Fibroblast of skin of left quadriceps (primary cell): Measurements from ENCODE around the gene SLC9A7.

Source experiments
- DNase-seq, 2 experiments: peaks; one replicate each; pipeline ENCODE4 v3.0.0-alpha.2; 2013; ENCODE audit warnings: low read depth in 2 of 2

The SLC9A7 gene

DNA sequence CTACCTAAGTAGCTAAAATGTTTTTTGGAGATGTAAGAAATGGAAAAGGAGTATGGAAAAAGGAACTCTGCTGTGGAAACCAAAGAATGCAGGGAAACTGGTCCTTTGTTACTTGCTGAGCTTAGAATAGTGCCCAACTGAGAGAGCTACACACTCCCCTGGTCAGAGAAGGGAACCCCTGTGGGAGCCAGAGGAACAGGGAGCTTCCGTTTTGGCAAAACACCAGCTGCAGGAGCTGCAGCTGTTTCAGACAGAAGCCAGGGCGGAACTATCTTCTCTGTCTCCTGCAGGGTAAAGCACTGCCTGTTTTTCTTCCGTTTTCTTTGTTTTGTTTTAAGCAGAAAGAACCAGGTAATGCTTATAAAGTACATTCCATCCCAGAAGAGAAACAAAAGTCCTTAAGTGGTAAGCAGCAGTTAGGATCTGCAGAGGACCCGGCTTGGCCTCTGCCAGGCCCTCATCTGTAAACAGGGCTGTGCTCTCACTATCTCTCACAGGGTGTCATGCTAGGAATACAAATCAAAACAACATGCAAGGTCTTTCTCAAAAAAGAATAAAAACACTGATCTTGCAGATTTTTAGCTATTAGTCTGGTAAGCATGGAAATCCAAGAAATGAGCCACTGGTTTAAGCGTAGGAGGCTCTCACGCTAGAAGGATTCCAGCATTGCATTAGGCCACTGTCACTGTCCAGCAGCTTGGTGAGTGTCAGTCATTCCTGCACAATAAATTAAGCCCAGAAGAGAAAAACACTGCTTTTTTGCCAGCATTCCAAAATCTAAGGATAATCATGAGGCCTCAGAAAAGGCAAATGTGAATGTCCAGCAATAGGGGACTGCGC, 109.3 kb downstream of the SLC9A7 start:
- DNase-seq, result no peak

DNA sequence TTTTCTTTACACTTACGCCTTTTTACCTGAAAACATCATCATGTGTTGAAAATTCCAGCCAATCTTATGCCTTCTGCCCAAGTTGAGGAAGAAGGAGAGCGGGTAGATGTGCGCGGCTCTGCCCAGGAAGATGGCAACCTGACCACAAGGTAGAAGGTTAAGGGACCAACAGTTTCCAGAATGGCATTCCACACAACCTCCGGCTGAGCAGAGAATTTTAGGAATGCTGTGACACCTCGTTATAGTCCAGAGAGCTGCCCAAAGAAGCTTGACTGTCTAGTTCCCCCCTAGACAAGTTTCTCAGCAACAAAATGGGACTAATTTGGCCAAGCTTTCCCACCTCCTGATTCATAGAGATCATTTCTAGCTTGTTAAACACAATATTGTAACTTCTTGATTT, 110.3 kb downstream of the SLC9A7 start:
- no peak for DNase-seq

DNA sequence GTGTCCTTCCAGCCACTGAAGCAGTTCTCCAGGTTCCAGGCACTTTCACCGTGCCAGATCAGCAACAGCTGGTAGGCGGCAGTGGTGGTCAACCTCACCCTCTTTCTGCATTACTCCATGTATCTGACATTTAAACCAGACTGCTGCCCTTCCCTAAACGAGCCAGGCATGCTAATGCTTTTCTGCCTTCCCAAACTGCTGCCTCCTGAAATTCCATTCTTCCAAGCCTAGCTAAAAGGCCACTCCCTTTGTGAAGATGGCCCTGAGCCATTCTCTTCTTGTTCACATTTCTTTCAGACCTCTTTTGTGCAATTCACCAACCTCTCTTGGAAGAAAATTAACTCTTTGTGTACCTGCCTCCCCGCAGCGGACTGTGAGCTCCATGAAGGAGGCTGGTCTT, 111.7 kb downstream of the SLC9A7 start:
- no peak for DNase-seq

DNA sequence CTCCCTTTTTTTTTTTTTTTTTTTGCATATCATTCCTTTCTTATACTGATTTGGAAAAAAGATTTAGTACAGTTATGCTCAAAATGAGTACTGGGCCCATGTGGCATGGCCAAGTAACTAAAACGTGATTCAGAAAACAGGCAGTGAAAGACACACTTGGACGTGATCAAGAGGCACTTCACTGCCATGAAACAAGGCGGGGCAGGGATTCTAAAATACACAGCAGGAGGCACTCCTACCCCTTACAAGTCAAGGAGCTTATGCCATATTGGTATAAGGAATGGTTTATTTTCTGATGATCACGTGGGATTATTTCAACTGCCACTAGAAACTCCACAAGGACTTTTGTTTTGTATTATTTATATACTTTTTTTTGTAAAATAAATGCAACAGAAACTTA, 113.3 kb downstream of the SLC9A7 start:
- no peak for DNase-seq

DNA sequence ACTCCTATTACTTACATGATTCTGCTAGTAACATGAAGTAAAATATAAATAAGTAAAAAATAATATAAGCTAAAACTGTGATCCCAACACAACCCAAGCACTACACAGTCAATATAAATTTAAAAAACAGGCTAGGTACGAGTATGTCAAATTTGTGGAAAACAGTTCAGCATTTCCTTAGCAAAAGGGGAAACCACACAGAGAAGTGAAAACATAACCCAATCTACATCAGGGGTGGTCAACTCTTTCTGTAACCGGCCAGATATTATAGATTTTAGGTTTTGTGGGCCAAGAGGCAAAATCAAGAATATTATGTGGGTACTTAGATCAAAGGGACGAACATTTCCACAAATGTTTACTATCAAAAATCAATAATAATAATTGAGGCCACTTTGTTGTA, 115.3 kb downstream of the SLC9A7 start:
- no peak for DNase-seq

DNA sequence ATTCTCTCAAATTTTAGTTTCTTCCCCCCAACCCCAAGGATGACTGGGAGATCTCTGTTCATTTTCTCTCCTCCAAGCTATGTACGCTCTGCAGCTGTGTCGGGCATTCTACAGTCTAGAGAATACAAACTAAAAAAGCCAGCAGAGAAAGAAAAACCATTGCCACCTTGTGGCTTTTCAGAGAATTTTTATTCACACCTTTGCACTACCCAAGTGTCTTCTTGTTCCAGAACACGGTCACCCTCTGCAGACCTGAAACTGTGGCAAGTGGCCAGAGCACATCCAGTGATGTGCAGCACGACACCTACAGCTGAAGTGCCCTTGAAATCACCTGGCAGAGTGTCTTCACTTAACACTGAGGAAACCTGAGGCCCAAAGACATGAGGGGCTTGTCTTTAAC, 116.8 kb downstream of the SLC9A7 start:
- no peak for DNase-seq

DNA sequence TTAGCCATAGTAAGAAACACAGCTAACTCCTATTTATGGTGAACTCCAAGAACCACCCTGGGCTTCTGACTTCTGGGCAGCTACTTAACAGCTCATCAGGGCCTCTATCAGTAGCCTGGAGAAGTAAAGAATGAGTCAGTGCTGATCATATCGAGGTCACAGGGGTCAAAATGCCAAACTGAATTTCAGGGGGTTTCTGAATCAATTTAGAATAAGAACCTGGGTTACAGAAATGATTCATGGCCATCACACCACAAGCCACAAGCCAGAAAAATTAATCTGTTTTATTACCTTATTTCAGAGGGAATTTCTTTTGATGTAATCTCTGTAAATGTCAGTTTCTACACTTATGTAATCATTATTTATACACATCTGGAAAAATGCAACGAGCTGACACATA, 121.0 kb downstream of the SLC9A7 start:
- DNase-seq, result no peak

DNA sequence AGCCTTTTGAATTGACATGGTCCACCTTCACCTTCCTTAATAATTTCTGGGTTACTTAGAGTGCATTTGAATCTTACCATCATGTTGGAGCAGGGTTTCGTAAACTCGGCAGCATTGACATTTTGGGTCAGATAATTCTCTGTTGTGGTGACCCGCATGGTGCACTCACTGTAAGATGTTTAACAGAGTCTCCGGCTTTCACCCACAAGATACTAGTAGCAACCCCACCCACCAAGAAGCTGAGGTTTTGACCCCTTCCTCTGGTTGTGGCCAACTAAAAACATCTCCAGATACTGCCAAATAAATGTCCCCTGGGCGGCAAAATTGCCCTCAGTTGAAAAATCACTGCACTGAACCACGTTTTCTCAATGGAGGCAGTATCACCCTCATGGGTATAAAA, 122.7 kb downstream of the SLC9A7 start:
- DNase-seq, result no peak

DNA sequence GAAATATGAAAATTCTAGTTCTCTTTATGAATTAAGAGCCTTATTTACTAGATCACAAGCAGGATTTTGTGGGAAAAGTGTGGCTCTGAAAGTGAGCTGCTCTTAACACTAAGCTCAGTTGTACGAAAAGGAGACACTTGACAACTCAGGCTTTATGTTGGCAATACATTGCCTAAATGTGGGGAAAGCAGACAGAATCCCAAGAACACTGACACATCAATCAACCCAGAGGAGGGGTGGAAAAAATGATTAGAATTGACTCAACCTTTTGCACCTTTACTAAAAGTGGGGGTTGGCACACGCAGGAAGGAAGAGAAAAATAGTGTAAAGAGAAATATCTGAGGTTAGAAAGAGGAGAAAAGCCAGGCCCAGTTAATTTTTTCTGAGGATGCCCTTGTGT, 123.7 kb downstream of the SLC9A7 start:
- DNase-seq, result no peak

DNA sequence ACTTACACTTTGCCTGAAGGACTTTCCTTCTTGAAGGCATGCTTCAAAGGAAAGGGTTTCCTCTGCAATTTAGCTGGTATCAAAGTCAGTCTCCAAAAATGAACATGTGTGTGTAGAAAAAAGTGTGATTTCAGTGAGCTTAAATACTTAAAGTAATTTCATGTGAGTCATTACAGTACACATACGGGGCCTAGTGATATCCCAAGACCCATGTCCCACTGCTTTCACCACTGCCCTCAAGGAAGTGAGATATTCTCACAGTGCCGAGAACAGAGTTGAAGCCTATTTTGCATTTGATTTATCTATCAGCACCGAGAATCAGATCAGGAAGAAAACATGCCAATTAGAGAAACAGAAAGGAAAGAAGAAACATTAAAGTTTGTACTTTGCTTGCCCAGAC, 124.3 kb downstream of the SLC9A7 start:
- DNase-seq, result no peak

DNA sequence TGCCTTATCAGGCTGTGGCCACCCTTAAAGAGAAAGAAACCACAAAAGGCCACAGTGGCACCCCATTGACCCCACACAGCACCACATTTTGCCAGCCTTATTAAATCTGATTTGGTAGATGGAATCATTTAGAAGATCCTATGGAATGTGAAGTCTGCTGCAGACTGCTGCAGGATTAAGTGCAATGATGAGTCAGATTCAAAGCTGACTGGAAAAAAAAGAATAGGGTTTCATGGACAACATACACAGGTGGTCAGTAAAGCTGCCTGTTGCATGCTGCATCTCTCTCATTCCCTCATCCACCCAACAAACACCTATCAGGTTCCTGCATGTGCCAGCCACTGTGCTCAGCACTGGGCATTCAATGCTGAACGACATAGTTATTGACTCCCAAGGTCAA, 128.8 kb downstream of the SLC9A7 start:
- no peak for DNase-seq

DNA sequence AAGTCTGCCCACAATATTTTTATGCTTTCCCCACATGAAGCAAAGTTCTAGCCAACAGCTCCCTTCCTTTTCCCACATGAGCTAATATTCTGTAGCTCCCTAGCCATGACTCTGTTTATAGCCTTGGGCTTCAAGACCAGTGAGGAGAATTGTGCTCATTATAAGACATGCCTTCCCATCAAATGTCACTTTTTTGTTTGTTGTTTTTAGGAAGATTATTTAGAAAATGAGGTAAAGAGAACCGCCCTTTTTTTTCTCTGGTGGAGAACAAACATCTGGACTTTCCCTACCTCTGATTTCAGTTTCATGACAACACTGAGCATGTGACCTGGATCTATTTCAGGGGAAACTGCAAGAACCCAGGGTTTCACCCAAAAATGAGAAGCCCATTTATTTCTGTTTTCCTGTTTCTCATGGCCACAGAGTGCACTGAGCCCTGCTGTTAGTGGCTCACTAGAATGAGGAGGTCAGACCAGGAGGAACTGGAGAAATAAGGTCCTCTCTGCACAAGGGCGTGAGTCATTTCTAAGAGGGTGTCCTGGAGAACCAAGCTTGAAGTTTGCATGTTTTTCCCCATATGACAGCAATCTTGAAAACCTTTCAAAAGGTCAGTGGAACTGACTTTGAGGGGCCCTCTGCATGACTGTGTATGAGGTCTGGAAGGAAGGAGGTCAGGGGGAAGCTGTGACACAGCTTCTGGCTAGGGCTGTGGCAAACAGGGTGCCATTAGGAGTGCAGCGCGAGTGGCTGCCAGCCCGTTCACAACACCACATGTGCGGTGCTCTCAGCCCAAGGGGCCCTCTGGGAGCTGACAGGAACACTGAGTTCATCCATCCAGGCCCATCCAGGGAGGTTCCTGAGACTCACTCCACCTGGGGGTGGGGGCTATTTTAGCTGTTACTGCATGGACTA, 130.2 kb downstream of the SLC9A7 start:
- DNase-seq, result no peak

DNA sequence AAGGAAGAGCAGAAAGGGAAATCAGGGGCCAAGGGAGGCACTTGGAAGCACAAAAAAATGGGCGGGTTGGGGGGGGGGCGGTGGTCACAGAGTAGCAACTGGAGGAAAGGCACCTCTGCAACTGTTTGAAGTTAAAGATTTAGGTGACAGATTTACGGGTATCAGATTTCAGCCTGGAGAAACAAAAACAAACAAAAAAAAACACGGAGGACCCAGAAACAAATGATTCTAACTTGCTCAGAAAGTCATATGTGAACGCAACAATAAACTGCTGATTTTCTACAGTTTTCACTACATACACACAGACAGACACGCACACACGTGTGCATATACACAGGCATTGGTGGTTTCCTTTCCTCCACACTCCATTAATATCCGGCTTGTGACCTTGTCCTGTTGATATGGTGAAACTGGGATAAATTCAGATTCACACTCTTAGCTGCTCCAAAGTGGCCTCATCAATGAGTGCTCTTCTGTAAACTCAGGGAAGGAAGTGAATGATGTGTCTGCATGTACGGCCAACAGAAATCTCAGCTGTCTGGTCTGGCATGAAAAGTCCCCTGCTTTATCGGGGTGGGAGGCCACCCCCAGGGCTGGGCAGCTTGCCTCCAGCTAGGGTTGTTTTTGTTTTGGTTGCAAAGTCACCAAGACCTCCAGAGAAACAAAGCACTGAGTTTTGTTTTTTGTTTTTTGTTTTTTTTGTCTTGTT, 131.1 kb downstream of the SLC9A7 start:
- no peak for DNase-seq

DNA sequence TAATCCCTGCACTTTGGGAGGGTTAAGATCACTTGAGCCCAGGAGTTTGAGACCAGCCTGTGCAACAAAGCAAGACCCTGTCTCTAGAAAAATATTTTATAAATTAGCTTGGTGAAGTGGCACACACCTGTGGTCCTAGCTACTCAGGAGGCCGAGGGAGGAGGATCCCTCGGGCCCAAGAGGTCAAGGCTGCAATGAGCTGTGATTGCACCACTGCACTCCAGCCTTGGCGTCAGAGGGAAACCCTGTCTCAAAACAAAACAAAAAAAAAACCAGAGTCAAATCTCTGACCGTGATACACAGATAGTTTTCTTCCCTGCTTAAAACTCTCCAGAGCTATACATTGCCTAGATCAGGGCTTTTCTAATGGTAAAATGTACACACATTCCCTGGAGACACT, 131.9 kb downstream of the SLC9A7 start:
- DNase-seq, result no peak

DNA sequence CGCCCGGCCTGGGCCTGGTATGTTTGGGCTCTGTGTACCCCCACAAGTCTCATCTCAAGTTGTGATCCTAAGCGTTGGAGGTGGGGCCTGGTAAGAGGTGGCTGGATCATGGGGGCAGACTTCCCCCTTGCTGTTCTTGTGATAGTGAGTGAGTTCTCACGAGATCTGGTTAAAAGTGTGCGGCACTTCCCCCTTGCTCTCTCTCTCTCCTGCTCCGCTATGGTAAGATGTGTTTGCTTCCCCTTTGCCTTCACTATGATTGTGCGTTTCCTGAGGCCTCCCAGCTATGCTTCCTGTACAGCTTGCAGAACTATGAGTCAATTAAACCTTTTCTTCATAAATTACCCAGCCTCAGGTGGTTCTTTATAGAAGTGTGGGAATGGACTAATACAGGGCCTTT, 132.4 kb downstream of the SLC9A7 start:
- no peak for DNase-seq

DNA sequence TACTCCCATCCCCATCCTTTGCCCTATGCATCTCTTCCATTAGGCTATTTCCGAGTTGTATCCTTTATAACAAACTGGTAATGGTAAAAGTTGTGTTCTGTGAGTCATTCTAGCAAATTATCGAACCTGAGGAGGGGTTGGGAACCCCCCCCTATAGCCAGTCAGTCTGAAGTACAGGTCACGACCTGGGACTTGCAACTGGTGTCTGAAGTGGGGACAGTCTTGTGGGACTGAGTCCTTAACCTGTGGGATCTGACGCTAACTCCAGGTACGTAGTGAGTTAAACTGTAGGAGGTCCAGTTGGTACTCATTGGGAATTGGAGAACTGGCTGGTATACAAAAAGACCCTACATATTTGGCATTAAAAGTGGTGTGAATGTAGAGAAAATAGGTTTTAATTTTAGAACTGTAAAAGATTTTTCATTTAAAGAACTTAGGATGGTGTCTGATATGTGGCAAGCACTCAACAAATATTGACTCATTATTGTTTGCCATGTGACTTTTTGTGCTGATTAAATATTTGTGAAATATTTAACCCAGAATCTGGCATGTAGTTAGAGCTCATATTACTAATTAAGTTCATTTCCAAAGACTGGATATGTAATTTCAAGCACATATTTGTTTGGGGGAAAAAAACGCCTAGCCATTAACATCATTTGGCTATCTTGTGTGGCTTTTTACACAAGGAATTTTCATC, 134.7 kb downstream of the SLC9A7 start:
- no peak for DNase-seq

DNA sequence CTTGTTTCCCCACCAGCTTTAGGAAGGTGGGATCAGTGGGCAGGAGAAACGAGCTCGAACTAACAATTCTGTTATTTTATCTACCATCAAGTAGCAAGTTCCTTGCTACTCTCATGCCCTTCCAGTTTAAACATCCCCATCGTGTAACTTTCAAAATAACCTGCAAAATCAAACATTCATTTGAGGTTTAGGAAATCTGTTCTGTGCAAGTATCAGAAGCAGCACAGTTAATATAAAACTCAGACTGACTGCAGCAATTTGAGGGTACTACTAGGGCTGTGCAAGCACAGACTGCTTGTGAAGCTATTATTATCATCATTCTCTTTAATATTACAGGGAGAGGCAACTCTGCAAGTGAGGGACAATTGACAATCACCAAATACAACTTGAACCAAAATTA, 137.3 kb downstream of the SLC9A7 start:
- DNase-seq, result no peak

DNA sequence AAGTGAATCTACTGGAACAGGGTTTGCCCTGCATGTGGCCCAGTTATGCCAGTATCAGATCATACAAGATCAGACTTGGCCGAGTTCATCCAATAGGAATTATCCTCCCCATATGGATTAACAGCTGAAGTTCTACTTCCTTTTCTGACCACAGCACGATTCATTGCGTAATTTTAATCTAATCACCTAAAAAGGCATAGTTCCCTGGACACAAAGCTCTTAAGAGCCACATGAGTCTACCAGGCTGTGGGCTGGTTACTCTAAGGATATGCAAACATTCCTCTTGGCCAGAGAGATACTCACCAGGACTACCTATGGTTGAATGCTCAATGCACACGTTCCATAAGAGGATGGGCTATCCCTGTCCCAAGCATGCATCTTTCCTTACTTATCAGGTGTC, 138.4 kb downstream of the SLC9A7 start:
- no peak for DNase-seq

DNA sequence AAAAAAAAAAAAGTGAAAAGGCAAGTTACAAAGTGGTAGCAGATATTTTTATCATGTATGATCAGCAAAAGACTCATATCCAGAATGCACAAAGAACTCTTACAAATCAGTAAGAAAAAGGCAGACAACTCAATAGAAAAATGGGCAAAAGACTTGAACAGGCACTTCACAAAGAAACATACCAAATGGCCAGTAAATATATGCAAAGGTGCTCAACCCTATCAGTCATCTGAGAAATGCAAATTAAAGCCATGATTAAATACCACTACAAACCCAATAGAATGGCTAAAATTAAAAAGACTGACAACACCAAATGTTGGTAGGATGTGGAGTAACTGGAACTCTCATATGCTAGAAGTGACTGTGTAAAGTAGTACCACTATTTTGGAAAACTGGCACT, 140.0 kb downstream of the SLC9A7 start:
- DNase-seq, result no peak

DNA sequence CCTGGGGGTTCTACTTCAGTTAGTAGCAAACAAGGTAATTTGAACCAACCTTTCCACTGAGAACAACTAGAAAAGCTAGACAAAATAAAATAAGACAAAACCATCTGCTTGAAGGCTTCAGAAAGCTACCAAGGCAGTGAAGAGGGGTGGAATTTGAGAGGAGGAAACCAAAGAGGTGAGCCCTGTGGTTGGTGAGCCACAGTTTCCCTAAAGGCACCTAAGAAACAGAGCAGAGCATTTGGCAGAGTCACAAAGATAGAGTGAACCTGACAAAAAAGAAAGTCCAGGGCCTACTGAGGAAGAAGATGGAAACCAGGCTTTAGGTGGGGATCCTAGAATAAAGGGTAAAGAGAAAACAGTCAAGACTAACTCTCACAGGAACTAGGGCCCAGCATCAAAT, 141.0 kb downstream of the SLC9A7 start:
- DNase-seq, result no peak

DNA sequence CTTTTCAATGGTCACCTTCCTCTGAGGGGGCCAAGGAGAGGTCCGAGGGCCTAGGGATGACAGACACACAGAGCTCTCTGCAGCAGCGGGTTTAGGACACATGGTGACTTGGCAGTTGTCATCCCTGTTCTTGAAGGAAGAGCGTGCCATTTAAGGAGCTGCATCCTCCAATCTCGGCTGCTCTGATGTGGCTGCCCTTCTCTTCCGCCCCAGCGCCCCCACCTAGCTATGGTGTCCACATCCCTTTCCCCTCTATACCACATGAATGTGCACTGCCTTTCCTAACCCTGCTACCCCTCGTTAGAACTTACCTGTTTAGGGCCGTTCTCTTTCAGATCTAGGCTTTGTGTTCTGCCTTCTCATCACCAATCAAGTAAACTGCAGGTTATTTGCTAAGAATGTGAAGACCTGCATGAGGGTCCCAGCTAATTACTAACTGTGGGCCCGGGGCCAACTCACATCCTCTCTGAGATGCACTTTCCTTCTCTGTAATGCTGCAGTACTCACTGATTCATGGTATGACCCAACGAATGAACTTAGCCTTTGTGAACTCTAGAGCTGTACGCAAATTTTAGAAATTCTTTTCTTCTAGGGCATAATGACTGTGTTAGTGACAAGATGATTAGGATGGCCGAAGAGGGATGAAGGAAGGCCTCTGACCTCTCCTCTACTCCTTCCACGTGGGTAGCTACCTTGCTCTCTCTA, 147.1 kb downstream of the SLC9A7 start:
- DNase-seq, result no peak
